ENCODE data around the gene NEMF.
"Not testable (repeated sequence)": the region's sequence is repeated elsewhere in the genome, so short reads cannot be mapped to it uniquely, and the experiment has no call there.

The NEMF gene

DNA sequence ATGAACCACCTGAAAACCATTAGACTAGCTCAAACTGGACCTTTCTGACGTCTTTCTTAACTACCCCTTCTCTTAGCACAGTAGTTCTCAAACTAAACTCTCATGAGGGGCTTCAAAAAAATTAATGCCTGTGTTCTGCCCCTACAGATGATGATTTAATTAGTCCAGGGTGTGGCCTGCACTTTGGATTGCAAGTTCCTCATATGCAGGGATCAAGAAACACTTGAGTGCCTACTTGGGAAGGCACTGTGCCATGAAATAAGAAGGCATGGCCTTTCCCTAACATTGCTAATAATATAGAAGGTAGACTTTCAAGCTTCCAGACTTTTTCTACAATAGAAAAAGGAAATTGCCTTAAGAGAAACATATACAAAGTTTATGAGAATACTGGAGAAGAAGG is 107.4 kb downstream of the NEMF start:
- TF ChIP-seq, protein P1, sequence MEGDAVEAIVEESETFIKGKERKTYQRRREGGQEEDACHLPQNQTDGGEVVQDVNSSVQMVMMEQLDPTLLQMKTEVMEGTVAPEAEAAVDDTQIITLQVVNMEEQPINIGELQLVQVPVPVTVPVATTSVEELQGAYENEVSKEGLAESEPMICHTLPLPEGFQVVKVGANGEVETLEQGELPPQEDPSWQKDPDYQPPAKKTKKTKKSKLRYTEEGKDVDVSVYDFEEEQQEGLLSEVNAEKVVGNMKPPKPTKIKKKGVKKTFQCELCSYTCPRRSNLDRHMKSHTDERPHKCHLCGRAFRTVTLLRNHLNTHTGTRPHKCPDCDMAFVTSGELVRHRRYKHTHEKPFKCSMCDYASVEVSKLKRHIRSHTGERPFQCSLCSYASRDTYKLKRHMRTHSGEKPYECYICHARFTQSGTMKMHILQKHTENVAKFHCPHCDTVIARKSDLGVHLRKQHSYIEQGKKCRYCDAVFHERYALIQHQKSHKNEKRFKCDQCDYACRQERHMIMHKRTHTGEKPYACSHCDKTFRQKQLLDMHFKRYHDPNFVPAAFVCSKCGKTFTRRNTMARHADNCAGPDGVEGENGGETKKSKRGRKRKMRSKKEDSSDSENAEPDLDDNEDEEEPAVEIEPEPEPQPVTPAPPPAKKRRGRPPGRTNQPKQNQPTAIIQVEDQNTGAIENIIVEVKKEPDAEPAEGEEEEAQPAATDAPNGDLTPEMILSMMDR (IDR thresholded peaks at IDR 0.05; ENCODE audit: low read depth, low read length, missing control alignments), result no peak
- no peak for DNase-seq (ENCODE audit: extremely low read depth, low read depth)

DNA sequence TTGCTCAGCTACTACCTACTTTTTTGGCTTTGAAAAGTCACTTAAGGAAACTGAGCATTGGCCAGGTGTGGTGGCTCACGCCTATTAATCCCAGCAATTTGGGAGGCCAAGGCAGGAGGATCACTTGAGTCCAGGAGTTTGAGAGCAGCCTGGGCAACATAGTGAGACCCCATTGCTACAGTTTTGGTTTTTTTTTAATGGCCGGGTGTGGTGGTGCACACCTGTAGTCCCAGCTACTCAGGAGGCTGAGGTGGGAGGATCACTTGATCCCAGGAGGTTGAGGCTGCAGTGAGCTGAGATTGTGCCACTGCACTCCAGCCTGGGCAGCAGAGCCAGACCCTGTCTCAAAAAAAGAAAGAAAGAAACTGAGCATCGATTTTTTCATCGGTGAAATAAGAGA is 116.9 kb downstream of the NEMF start:
- not testable (repeated sequence) for H3K4me3 ChIP-seq (replicated peaks; ENCODE audit: low read depth, low read length); DNase-seq (ENCODE audit: extremely low read depth, low read depth)

More for the DNA sequence above, 107.4 kb downstream of the NEMF start:
- H3K4me3 ChIP-seq (replicated peaks; ENCODE audit: low read depth, low read length), result no peak overlapping the region

DNA sequence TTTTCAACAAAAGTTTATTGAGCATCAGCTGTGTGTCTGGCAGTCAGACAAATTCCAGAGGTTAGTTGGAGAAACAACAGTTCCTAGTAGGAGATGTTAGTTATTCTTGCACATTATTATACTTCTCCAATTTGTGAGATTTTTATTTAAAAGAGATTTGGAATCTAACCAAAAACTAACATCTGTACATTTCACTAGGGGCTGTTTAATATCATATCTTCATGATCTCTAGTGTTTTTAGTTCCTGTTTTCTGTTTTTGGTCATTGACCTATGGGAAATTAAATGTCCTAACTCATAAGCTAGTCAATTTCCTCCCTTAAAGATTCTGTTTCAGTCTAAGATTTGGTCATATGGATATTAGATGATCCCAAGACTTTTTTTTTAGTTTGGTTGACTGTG is 118.8 kb downstream of the NEMF start:
- DNase-seq (ENCODE audit: extremely low read depth, low read depth), result no peak
- H3K4me3 ChIP-seq (replicated peaks; ENCODE audit: low read depth, low read length), result no peak overlapping the region
- TF ChIP-seq, protein P1 (IDR thresholded peaks at IDR 0.05; ENCODE audit: low read depth, low read length, missing control alignments), result no peak

DNA sequence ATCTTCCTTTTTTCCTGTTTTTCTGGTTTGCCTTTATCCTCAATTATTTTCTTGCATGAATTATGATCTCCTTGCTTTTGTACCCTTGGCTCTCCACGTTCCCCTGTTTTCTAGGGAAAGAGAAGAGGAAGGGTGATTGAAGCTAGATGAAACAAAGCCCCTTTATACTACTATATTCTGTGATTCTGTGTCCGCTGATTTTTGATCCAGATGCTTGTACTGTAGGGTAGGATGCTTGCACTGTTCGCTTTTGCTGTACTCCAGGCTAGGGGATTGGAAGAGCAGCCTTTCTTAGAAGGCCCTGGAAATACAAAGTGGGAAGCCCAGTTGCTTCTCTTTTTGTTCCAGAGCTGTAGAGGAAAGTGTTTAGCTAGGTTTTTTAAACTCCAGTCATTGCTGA is 119.7 kb downstream of the NEMF start:
- no peak for DNase-seq (ENCODE audit: extremely low read depth, low read depth)
- no peak overlapping the region for H3K4me3 ChIP-seq (replicated peaks; ENCODE audit: low read depth, low read length)
- TF ChIP-seq, protein P1 (IDR thresholded peaks at IDR 0.05; ENCODE audit: low read depth, low read length, missing control alignments), result no peak
